Measurements from ENCODE around the gene SIGLEC9. TPM values are rescaled to one million over a fixed set of nuclear protein-coding genes. Genes with fewer than 3 reads are reported as not detected.

SIGLEC9 gene
- total RNA-seq, 2 donors from 2014 or later, result not detected

GRCh38 chr19:51122112-51122981 lies 2.4 kb upstream of the SIGLEC9 start:
- TF ChIP-seq, protein P1, sequence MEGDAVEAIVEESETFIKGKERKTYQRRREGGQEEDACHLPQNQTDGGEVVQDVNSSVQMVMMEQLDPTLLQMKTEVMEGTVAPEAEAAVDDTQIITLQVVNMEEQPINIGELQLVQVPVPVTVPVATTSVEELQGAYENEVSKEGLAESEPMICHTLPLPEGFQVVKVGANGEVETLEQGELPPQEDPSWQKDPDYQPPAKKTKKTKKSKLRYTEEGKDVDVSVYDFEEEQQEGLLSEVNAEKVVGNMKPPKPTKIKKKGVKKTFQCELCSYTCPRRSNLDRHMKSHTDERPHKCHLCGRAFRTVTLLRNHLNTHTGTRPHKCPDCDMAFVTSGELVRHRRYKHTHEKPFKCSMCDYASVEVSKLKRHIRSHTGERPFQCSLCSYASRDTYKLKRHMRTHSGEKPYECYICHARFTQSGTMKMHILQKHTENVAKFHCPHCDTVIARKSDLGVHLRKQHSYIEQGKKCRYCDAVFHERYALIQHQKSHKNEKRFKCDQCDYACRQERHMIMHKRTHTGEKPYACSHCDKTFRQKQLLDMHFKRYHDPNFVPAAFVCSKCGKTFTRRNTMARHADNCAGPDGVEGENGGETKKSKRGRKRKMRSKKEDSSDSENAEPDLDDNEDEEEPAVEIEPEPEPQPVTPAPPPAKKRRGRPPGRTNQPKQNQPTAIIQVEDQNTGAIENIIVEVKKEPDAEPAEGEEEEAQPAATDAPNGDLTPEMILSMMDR (conservative IDR thresholded peaks at IDR 0.05), result no peak
- Histone ChIP-seq H3K36me3 (ENCODE audit: control insufficient read depth, insufficient read depth, low read length) (no peaks in the 10 kb centered on the region), H3K9me3 (ENCODE audit: control insufficient read depth, low read length) (no peaks in the 10 kb centered on the region), H3K27me3 (ENCODE audit: control insufficient read depth, insufficient read depth, low read length, poor library complexity, severe bottlenecking) (no peaks in the 10 kb centered on the region), H3K4me3 (ENCODE audit: low read length) (no peak overlapping the region), H3K9ac (ENCODE audit: extremely low read depth, low read length, poor library complexity, severe bottlenecking) (no peak overlapping the region), H3K4me1 (ENCODE audit: control insufficient read depth, insufficient read depth, low read length) (no peaks in the 10 kb centered on the region), H3K27ac (ENCODE audit: low read depth, low read length) (no peak overlapping the region)
- Mint-ChIP-seq H3K27me3 (ENCODE audit: insufficient read depth) (peaks cover 15% of the 10 kb centered on the region), H3K4me1 (peaks cover 6% of the 10 kb centered on the region), H3K4me3 (no peak overlapping the region), H3K9me3 (no peaks in the 10 kb centered on the region), H3K27ac (no peak overlapping the region), H3K36me3 (ENCODE audit: low read depth) (no peaks in the 10 kb centered on the region)
- no peak for DNase-seq
- 87 to 92% methylated on average over 10 to 22 of the region's 22 CpGs for WGBS, 2 experiments (ENCODE audit: insufficient coverage in 1 of 2, insufficient read length in 1 of 2)

- Histone ChIP-seq H3K9ac (ENCODE audit: extremely low read depth, low read length, poor library complexity, severe bottlenecking) (no peak overlapping the region), H3K4me1 (ENCODE audit: control insufficient read depth, insufficient read depth, low read length) (no peaks in the 10 kb centered on the region), H3K27me3 (ENCODE audit: control insufficient read depth, insufficient read depth, low read length, poor library complexity, severe bottlenecking) (no peaks in the 10 kb centered on the region), H3K9me3 (ENCODE audit: control insufficient read depth, low read length) (no peaks in the 10 kb centered on the region), H3K36me3 (ENCODE audit: control insufficient read depth, insufficient read depth, low read length) (no peaks in the 10 kb centered on the region), H3K4me3 (ENCODE audit: low read length) (no peak overlapping the region), H3K27ac (ENCODE audit: low read depth, low read length) (no peak overlapping the region)
- H3K27ac Mint-ChIP-seq, result no peak overlapping the region
- TF ChIP-seq, protein P1 (conservative IDR thresholded peaks at IDR 0.05), result no peak
- peaks cover 6% of the 10 kb centered on the region for H3K4me1 Mint-ChIP-seq
- H3K4me3 Mint-ChIP-seq, result no peak overlapping the region
- WGBS, 2 experiments (ENCODE audit: insufficient coverage in 1 of 2, insufficient read length in 1 of 2), result 87 to 93% methylated on average over 3 to 5 of the region's 6 CpGs
- no peak for DNase-seq
- no peaks in the 10 kb centered on the region for H3K36me3 Mint-ChIP-seq (ENCODE audit: low read depth)
- no peaks in the 10 kb centered on the region for H3K9me3 Mint-ChIP-seq
- peaks cover 15% of the 10 kb centered on the region for H3K27me3 Mint-ChIP-seq (ENCODE audit: insufficient read depth)
Observed at GRCh38 chr19:51123381-51123800, 1.3 kb upstream of the SIGLEC9 start.

- 88 to 91% methylated on average over 8 to 9 of the region's 9 CpGs for WGBS, 2 experiments (ENCODE audit: insufficient coverage in 1 of 2, insufficient read length in 1 of 2)
- Mint-ChIP-seq H3K4me1 (peaks cover 6% of the 10 kb centered on the region), H3K9me3 (no peaks in the 10 kb centered on the region), H3K27me3 (ENCODE audit: insufficient read depth) (peaks cover 15% of the 10 kb centered on the region), H3K4me3 (no peak overlapping the region), H3K27ac (no peak overlapping the region), H3K36me3 (ENCODE audit: low read depth) (no peaks in the 10 kb centered on the region)
- Histone ChIP-seq H3K27ac (ENCODE audit: low read depth, low read length) (no peak overlapping the region), H3K4me1 (ENCODE audit: control insufficient read depth, insufficient read depth, low read length) (no peaks in the 10 kb centered on the region), H3K9me3 (ENCODE audit: control insufficient read depth, low read length) (no peaks in the 10 kb centered on the region), H3K9ac (ENCODE audit: extremely low read depth, low read length, poor library complexity, severe bottlenecking) (no peak overlapping the region), H3K36me3 (ENCODE audit: control insufficient read depth, insufficient read depth, low read length) (no peaks in the 10 kb centered on the region), H3K4me3 (ENCODE audit: low read length) (no peak overlapping the region), H3K27me3 (ENCODE audit: control insufficient read depth, insufficient read depth, low read length, poor library complexity, severe bottlenecking) (no peaks in the 10 kb centered on the region)
- no peak for DNase-seq
- TF ChIP-seq, protein P1 (conservative IDR thresholded peaks at IDR 0.05), result no peak
Observed at GRCh38 chr19:51123802-51124201, 904 bp upstream of the SIGLEC9 start.

Measured in endodermal cell (in vitro differentiated cells).